ENCODE measurements around the gene DOCK7.
"Not testable (repeated sequence)": the region's sequence is repeated elsewhere in the genome, so short reads cannot be mapped to it uniquely, and the experiment has no call there.

GRCh38 chr1:62694479-62694878 lies 6.3 kb upstream of the DOCK7 start:
- TF ChIP-seq CTCF (conservative IDR thresholded peaks at IDR 0.05; ENCODE audit: low read depth, low read length); EZH2 (IDR thresholded peaks at IDR 0.05; ENCODE audit: borderline replicate concordance, low read depth, low read length, poor library complexity, severe bottlenecking): not testable (repeated sequence)
